ENCODE measurements around the gene SORCS2.

SORCS2 gene

GRCh38 chr4:7187168-7187535, 5.2 kb upstream of the SORCS2 start:
- no peak for DNase-seq

GRCh38 chr4:7187691-7188090, 4.6 kb upstream of the SORCS2 start:
- no peak for DNase-seq

GRCh38 chr4:7189066-7189465, 3.3 kb upstream of the SORCS2 start:
- DNase-seq, result no peak

GRCh38 chr4:7189475-7190277, 2.7 kb upstream of the SORCS2 start:
- DNase-seq, result no peak

GRCh38 chr4:7190278-7190594, 2.1 kb upstream of the SORCS2 start:
- no peak for DNase-seq

- DNase-seq, result no peak
Measured at GRCh38 chr4:7190691-7191545, 1.4 kb upstream of the SORCS2 start.

GRCh38 chr4:7191546-7192251, 639 bp upstream of the SORCS2 start:
- no peak for DNase-seq

GRCh38 chr4:7193030-7193958, 956 bp downstream of the SORCS2 start:
- DNase-seq, result no peak

GRCh38 chr4:7194251-7195140, 2.2 kb downstream of the SORCS2 start:
- DNase-seq, result peak; percentile 49

GRCh38 chr4:7195141-7195515, 2.8 kb downstream of the SORCS2 start:
- DNase-seq, result no peak

- DNase-seq, result no peak
Measured at GRCh38 chr4:7195546-7196287, 3.4 kb downstream of the SORCS2 start.

- no peak for DNase-seq
Measured at GRCh38 chr4:7196288-7196651, 3.9 kb downstream of the SORCS2 start.

- no peak for DNase-seq
Measured at GRCh38 chr4:7196736-7197135, 4.4 kb downstream of the SORCS2 start.

GRCh38 chr4:7197910-7198309, 5.6 kb downstream of the SORCS2 start:
- no peak for DNase-seq

GRCh38 chr4:7198440-7199128, 6.2 kb downstream of the SORCS2 start:
- no peak for DNase-seq

GRCh38 chr4:7199129-7199725, 6.9 kb downstream of the SORCS2 start:
- DNase-seq, result no peak

- DNase-seq, result no peak
Measured at GRCh38 chr4:7199771-7200441, 7.6 kb downstream of the SORCS2 start.

- no peak for DNase-seq
Measured at GRCh38 chr4:7200801-7201200, 8.5 kb downstream of the SORCS2 start.
